Stimulated activated naive CD8-positive, alpha-beta T cell treated with anti-CD3 and anti-CD28 coated beads, Interleukin-15, amount 100 ng/mL, for 72 hours (primary cell): ENCODE data around the gene LCNL1.

Source experiments
- ATAC-seq: fragments of 150-1000 bp; cut with Tn5 transposase; 2 replicates; pipeline ENCODE4 v1.10.0; 2021; ENCODE audit warnings: mild to moderate bottlenecking, moderate library complexity
- DNase-seq, 2 donors: peaks; one replicate each; pipeline ENCODE4 v3.0.0; 2021 to 2022
- H3K27ac Mint-ChIP-seq, 2 donors: one replicate each; pipeline ENCODE4 v1.8.0; 2022; ENCODE audit warnings: mild to moderate bottlenecking in 2 of 2, mixed read lengths in 2 of 2, moderate library complexity in 2 of 2
- H3K27me3 Mint-ChIP-seq: one replicate; pipeline ENCODE4 v1.8.0; 2022; ENCODE audit warnings: mixed read lengths
- H3K4me1 Mint-ChIP-seq: one replicate; pipeline ENCODE4 v1.8.0; 2022; ENCODE audit warnings: mild to moderate bottlenecking, mixed read lengths
- H3K4me3 Mint-ChIP-seq, 2 donors: one replicate each; pipeline ENCODE4 v1.8.0; 2022; ENCODE audit warnings: mild to moderate bottlenecking in 2 of 2, mixed read lengths in 2 of 2, moderate library complexity in 1 of 2
- H3K9me3 Mint-ChIP-seq, 2 donors: one replicate each; pipeline ENCODE4 v1.8.0; 2022; ENCODE audit warnings: mixed read lengths in 2 of 2

LCNL1 gene

DNA sequence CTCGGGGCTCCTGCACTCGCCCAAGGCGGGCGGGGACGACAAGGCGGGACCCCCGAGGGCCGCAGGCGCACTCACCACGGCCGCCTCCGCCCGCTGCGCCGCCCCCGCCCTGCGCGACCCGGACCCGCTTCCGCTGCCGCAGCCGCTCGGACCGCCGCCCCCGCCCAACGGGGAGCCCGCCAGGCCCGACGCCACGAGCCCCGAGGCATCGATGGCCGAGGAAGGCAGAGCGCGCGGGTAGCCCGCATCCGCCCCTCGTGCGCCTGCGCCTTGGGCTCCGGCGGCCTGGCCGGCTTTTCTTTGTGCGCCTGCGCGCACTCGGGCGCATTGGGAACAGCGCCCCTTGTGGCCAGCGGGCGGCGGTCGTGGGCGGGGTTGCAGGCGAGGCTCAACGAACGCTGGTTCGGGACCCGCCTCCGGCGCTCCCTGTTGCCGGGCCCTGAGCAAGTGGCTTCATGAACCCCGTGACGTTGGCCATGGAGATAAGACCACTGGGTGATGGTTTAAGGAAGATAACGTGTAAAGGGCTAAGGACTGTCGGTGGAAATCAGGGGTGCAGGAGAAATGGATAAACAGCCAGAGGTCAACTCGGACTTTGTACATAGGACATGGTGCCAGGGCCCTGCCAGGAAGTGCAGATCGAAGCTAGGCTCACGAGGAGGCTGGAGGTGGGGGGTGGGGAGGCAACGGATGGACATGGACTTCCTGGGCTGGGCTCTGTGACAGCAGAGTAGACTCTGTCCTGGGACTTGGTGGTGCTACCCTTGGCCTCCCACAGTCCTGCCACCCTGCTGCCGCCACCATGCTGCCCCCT, 38.1 kb upstream of the LCNL1 start, which contains the start of the genes C8G and FBXW5:
TSS of gene C8G (plus strand) at position 725 of the 814 bp plus-strand sequence. CDS start at position 803, 78 bp downstream.
TSS of gene FBXW5 (minus strand) at position 220 of the 814 bp plus-strand sequence. CDS start 655 bp downstream, outside the sequence.
- Mint-ChIP-seq H3K4me1 (peaks cover 35% of the 10 kb centered on the region), H3K27ac (peak within 1 kb of the TSS in 1 of 2 donors; percentile 95), H3K9me3 (no peaks in the 10 kb centered on the region), H3K4me3 (peak within 1 kb of the TSS; percentile 82 to 83), H3K27me3 (no peaks in the 10 kb centered on the region)
- ATAC-seq (peak; percentile 81), DNase-seq (peak; percentile 97 to 98)

DNA sequence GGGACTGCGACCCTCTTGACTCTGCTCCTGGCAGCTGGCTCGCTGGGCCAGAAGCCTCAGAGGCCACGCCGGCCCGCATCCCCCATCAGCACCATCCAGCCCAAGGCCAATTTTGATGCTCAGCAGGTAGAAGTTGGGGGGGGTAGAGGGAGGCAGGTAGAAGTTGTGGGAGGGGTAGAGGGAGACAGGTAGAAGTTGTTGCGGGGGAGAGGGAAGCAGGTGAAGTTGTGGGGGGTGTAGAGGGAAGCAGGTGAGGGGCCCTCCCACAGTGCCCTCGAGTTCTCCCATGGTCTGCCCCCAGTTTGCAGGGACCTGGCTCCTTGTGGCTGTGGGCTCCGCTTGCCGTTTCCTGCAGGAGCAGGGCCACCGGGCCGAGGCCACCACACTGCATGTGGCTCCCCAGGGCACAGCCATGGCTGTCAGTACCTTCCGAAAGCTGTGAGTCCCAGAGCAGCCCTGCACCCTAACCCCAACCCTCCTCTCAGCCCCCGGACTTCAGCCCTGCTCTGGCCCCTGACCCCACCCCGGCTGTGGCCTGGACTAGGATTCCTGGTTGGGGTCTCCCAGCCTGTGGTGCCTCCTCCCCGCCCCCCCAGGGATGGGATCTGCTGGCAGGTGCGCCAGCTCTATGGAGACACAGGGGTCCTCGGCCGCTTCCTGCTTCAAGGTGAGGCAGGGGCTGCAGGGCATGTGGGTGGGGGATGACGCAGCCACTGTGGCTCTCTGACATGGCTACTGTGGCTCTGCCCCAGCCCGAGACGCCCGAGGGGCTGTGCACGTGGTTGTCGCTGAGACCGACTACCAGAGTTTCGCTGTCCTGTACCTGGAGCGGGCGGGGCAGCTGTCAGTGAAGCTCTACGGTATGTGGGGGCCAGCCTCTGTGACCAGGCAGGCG, 37.2 kb upstream of the LCNL1 start:
- no peak overlapping the region for H3K4me3 Mint-ChIP-seq
- peak overlapping the region in 1 of 2 donors; percentile 95 for H3K27ac Mint-ChIP-seq
- no peaks in the 10 kb centered on the region for H3K9me3 Mint-ChIP-seq

DNA sequence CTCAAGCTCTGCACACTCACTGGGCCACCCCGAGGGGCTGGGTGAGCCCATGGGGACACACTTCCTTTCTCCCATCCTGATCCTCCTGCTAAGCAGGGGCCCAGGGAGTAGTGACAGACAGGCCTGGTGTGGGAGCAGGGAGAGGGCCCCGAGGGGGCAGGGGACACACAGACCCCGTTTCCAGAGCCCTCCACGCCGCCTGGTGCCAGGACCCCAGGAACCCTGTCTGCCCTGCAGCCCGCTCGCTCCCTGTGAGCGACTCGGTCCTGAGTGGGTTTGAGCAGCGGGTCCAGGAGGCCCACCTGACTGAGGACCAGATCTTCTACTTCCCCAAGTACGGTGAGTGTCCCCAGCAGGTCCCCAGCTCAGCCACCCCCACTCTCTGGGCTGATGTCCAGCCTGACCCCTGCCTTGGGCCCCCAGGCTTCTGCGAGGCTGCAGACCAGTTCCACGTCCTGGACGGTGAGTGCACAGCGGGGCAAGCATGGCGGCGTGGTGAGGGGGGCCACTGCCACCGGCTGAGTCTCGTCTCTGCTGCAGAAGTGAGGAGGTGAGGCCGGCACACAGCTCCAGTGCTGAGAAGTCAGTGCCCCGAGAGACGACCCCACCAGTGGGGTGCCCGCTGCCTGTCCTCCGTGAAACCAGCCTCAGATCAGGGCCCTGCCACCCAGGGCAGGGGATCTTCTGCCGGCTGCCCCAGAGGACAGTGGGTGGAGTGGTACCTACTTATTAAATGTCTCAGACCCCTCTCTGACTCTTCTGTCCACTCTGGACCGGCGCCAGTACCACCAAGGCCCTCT, 36.4 kb upstream of the LCNL1 start:
- peaks cover 44% of the 10 kb centered on the region for H3K4me1 Mint-ChIP-seq
- no peaks in the 10 kb centered on the region for H3K9me3 Mint-ChIP-seq
- no peak overlapping the region for H3K27ac Mint-ChIP-seq
- DNase-seq, result no peak
- H3K27me3 Mint-ChIP-seq, result no peaks in the 10 kb centered on the region
- H3K4me3 Mint-ChIP-seq, result no peak overlapping the region
- no peak for ATAC-seq

More for the DNA sequence above, 37.2 kb upstream of the LCNL1 start:
- Mint-ChIP-seq H3K27me3 (no peaks in the 10 kb centered on the region), H3K4me1 (peaks cover 42% of the 10 kb centered on the region)
- no peak for DNase-seq
- no peak for ATAC-seq

DNA sequence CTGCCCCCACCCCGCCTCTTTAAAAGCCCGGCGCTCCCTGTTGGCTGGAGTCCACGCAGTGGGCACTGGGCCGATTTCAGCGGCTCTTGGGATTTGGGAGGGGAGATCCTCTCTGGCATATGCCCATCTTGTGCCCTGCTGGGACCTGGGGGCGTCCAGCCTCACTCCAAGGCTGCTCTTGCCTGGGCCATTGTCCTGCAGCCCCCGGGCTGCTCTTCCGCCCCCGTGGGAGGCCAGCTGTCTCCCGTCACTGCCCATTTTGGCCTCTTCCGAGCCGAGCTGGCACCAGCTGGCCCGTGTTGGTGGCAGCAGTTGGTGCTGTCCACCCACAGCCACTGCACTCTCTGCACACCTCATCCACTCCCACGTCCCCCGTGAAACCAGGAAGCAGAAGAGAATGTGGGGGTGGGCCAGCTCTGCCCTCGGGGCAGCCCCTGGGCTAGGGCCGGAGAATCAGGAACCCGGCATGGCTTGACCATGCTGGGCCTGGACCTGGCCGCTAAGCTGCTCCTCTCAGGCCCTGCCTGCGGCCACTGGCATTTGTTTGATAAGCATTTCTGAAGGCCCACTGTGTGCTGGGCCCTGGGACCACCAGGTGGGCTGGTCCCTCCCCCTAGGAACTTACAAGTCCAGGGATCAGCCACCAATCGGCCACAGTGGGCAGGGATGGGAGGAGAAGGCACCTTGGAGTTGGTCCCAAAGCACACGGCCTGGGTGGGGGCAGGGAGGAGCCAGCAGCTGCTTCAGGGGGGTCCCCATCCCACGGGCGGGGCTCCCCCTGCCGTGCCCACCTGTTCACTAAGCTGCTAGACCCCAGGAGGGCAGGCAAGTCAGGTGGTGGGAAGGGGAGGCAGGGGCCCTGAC, 35.5 kb upstream of the LCNL1 start:
- DNase-seq (no peak), ATAC-seq (no peak)
- Mint-ChIP-seq H3K27me3 (no peaks in the 10 kb centered on the region), H3K4me1 (peaks cover 44% of the 10 kb centered on the region), H3K27ac (peak overlapping the region in 1 of 2 donors; percentile 4), H3K4me3 (no peak overlapping the region), H3K9me3 (no peaks in the 10 kb centered on the region)

DNA sequence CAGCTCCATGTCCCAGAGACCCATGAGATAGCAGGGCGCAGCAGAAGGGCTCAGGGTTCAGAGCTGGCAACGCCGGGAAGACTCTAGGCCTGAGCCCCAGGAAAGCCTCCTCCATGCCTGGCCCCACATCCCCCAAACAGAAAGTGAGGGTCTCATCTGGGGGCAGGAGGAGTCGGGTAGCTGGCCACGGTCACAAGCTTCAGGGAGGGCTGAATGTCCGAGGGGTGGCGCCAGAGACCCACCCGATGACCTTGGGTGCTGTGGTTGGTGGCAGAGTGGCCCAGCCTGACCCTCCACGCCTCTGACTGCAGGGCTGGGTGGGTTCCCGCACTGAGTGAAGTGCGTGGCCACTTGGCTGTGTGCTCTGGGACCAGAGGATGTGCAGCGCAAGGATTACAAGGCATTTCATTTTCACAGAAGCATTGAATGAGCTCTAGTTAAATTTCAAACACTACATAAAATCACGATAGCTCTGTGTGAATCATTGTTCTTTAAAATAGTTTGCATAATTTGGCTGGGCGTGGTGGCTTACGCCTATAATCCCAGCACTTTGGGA, 34.8 kb upstream of the LCNL1 start:
- DNase-seq, result no peak
- H3K9me3 Mint-ChIP-seq, result no peaks in the 10 kb centered on the region
- H3K4me3 Mint-ChIP-seq, result peak overlapping the region in 1 of 2 donors; percentile 33

DNA sequence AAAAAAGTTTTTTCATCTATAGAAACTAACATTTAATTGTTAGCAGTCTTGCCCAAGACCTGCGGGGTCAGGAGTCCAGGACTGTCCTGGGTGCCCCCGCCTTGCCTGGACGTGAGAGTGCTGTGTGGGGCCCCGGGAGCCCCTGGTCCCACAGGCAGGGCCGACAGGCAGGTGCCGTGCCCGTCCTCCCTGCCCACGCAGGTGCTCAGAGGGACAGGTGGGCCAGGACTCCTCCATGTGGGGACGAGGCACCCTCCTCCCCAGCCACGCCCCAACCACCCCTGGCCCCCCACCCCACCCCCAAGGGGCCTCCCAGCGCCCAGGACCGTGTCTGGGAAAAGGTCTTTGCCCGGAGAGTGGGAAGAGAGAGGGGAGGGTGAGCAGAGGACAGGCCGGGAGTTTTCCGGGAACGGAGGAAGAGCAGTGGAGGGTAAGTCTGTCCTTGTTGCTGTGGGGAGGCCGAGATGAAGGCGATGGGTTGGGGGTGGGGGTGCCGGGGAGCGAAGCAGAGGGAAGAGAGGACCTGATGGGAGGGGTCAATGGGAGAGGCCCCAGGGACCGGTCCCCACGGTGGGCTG, 33.5 kb upstream of the LCNL1 start:
- Mint-ChIP-seq H3K4me3 (peak overlapping the region; percentile 83 to 87), H3K27me3 (no peaks in the 10 kb centered on the region), H3K27ac (peak overlapping the region; percentile 61 to 71), H3K4me1 (peaks cover 34% of the 10 kb centered on the region), H3K9me3 (no peaks in the 10 kb centered on the region)
- ATAC-seq (no peak), DNase-seq (no peak)

More for the DNA sequence above, 34.8 kb upstream of the LCNL1 start:
- Mint-ChIP-seq H3K27ac (peak overlapping the region in 1 of 2 donors; percentile 48), H3K27me3 (no peaks in the 10 kb centered on the region), H3K4me1 (peaks cover 39% of the 10 kb centered on the region)
- no peak for ATAC-seq

DNA sequence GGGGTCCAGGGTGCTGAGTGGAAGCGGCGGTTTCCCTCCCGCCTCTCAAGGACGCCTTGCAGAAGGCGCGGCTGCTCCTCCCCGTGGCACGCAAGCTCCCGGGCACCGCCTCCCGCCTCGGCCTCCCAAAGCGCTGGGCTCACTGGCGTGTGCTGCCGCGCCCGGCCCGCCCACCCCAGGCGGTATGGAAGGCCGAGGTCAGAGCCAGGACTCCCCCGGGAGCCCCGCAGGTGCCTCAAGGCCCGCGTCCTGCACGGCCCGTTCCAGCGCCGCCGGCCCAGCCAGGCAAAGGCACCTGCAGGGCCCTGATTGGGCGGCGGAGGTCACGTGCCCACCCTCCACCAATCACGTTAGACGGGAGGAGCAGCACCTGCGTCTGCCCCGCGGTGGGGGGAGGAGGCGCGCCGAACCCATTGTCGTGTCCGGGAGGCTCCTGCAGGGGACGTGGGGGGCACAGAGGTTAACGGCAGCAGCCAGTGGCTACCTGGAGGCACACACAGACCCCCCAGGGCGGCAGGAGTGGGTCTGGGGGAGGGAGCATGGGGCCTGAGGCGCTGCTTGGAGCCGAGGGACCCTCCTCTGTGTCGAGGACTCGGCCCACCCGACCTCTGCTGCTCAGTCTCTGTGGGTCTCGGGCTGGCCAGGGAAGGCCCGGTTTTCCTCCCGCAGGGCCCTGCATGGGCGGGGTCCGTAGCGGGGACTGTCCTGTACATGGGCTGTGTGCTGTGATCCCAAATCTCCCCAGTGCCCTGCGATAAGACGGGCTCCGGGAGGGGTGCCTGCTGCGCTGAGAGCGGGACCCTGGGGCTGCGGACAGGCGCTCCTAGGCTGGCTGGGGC, 32.8 kb upstream of the LCNL1 start:
- ATAC-seq, result peak; percentile 91
- peaks cover 29% of the 10 kb centered on the region for H3K4me1 Mint-ChIP-seq
- peak overlapping the region; percentile 90 to 96 for H3K4me3 Mint-ChIP-seq
- peak overlapping the region; percentile 91 to 93 for H3K27ac Mint-ChIP-seq
- H3K9me3 Mint-ChIP-seq, result no peaks in the 10 kb centered on the region
- peak; percentile 93 to 97 for DNase-seq
- no peaks in the 10 kb centered on the region for H3K27me3 Mint-ChIP-seq

DNA sequence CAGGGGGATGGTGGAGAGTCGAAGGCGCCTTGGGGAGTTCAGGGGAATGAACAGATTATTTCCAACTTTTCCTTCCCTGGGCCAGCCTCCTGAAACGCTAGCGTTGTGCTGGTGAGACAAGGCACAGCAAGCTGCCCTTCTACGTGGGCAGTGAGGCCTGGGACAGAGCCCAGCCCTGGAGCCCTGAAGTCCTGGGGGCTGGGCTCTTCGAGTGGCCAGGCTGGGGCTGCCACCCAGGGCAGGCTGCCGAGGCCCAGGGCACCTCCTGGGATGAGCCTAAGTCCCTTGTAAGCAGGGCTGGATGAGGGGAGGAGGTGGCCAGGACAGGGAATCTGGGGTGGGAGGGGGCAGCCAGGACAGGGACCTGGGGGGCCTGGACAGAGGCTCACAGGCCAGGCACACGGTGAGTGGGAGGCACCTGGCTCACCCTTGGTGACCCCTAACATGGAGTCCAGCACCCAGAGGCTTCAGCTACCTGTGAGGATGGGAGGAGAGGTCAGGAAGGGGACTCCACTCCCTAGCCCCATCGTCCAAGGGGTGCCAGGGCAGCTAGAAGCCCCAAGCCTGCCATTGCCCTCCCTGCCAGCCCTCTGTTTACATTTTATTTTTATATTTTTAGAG, 32.0 kb upstream of the LCNL1 start:
- H3K4me1 Mint-ChIP-seq, result peaks cover 24% of the 10 kb centered on the region
- no peaks in the 10 kb centered on the region for H3K27me3 Mint-ChIP-seq
- ATAC-seq (no peak), DNase-seq (no peak)
- H3K27ac Mint-ChIP-seq, result peak overlapping the region; percentile 91 to 93
- peak overlapping the region; percentile 90 to 96 for H3K4me3 Mint-ChIP-seq
- no peaks in the 10 kb centered on the region for H3K9me3 Mint-ChIP-seq

DNA sequence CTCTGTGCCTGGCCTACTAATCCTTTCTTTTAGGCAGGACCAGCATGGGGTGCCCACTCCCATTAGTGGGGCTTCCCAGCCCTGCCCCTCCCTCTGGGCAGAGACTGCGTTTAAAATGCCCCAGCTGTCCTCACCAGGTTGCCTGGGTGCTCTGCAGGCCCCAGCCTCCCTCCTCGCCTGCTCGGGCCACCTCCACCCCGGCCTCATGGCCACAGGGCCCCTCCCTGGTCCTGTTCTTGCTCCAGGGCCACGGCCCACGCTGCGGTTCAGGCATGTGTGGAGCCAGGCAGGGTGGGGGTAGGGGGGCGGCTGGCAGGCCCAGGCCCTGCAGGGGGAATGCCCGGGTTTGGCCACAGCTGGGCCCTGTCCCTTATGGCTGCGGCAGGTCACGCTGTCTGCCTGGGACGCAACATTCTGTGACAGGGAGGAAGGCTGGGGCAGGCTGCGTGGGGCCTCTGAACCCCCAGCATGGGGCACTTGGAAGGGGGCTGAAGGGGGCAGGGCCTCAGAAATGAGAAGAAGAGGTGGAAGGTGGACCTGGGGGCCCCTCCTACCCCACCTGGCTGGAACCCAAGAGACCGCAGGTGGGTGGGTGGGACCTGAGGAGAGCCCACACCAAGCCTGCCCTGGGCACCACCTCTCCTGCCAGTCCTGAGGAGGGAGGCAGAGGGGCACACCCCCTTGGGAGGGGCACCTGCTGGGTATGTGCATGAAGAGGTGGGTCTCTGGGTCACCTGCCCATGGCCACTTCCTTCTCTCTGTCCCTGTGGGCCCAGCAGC, 31.1 kb upstream of the LCNL1 start, which contains the start of gene LCN12:
TSS of gene LCN12 (plus strand) at position 733 of the 780 bp plus-strand sequence. CDS start 55 bp downstream, outside the sequence.
- Mint-ChIP-seq H3K9me3 (peaks cover 7 to 9% of the 10 kb centered on the region in 2 donors), H3K27me3 (no peaks in the 10 kb centered on the region), H3K4me1 (peaks cover 24% of the 10 kb centered on the region), H3K4me3 (no peak within 1 kb of the TSS), H3K27ac (no peak within 1 kb of the TSS)
- ATAC-seq (no peak), DNase-seq (no peak)

DNA sequence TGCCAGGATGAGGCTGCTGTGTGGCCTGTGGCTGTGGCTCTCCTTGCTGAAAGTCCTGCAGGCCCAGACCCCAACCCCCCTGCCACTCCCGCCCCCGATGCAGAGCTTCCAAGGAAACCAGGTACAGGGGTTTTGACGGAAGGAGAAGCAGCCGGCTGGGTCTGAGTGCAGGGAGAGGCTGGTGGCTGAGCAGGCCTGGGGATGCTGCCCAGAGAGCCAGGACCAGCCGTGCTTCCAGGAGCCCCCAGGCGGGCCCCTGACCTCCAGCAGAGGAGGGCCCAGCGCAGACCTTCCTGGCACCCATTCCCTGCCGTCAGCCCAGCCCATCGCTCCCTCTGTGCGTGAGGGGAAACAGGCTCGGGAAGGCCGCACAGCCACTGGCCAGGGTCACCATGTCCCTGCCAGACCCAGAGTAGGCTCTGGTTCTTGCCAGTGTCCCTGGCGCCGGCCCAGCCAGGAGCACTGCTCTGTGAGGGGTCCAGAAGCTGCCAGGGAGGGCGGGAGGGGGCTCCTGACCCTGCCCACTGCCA, 30.4 kb upstream of the LCNL1 start:
- no peak overlapping the region for H3K27ac Mint-ChIP-seq
- no peak for DNase-seq
- ATAC-seq, result no peak
- peaks cover 19% of the 10 kb centered on the region for H3K4me1 Mint-ChIP-seq
- no peaks in the 10 kb centered on the region for H3K27me3 Mint-ChIP-seq
- peaks cover 9 to 13% of the 10 kb centered on the region in 2 donors for H3K9me3 Mint-ChIP-seq
- no peak overlapping the region for H3K4me3 Mint-ChIP-seq

DNA sequence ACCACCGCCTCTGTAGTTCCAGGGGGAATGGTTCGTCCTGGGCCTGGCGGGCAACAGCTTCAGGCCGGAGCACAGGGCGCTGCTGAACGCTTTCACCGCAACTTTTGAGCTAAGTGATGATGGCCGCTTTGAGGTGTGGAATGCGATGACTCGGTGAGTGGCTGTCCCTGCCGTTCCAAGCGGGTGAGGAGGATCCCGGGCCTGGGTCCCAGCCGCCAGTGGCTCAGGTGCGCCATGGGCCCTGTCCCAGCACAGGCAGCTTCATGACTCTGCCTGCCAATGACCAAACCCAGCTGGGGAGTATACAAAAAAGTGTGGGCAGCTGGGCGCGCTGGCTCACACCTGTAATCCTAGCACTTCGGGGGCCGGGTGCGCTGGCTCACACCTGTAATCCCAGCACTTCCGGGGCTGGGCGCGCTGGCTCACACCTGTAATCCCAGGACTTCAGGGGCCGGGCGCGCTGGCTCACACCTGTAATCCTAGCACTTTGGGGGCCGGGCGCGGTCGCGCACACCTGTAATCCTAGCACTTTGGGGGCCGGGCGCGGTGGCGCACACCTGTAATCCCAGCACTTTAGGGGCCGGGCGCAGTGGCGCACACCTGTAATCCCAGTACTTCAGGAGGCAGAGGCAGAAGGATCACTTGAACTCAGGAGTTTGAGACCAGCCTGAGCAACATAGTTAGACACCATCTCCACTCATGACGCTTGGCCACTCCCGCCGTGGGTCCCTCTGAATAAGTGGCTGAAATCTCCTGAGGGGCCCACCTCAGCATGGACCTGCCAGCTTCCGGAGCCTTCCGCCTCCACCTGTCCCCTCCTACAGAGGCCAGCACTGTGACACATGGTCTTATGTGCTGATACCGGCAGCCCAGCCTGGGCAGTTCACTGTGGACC, 29.7 kb upstream of the LCNL1 start:
- no peak for DNase-seq
- Mint-ChIP-seq H3K9me3 (peaks cover 9 to 13% of the 10 kb centered on the region in 2 donors), H3K4me1 (peaks cover 12% of the 10 kb centered on the region), H3K27ac (no peak overlapping the region), H3K27me3 (no peaks in the 10 kb centered on the region), H3K4me3 (no peak overlapping the region)
- ATAC-seq, result no peak
